CD4-positive, CD25-positive, alpha-beta regulatory T cell (primary cell): ENCODE measurements around the gene DNAAF2. TPM values are rescaled to one million over a fixed set of nuclear protein-coding genes. Genes with fewer than 3 reads are reported as not detected.

ENCODE experiments used
- ATAC-seq, 2 donors: fragments of 150-1000 bp; cut with Tn5 transposase; one replicate each; pipeline ENCODE4 v1.10.0; 2021; ENCODE audit warnings: low read depth in 2 of 2, moderate number of reproducible peaks in 2 of 2, moderate library complexity in 1 of 2
- DNase-seq, 3 donors: peaks; one replicate each; pipeline versions ENCODE4 v3.0.0 to v3.0.0-alpha.2; 2012 to 2022; ENCODE audit warnings: mixed read lengths in 1 of 3
- H3K27ac ChIP-seq: one replicate; pipeline ENCODE4 v1.7.0; 2013; ENCODE audit warnings: mild to moderate bottlenecking, low read length; ENCODE audit not compliant: insufficient read depth, poor library complexity, severe bottlenecking
- H3K27me3 ChIP-seq: one replicate; pipeline ENCODE4 v1.7.0; 2013; ENCODE audit warnings: low read length; ENCODE audit not compliant: control insufficient read depth, insufficient read depth
- H3K36me3 ChIP-seq: one replicate; pipeline ENCODE4 v1.7.0; 2013; ENCODE audit warnings: mild to moderate bottlenecking, low read length, moderate library complexity; ENCODE audit not compliant: control insufficient read depth, insufficient read depth
- H3K4me1 ChIP-seq: 2 replicates; pipeline ENCODE4 v1.7.0; 2013; ENCODE audit warnings: mild to moderate bottlenecking, low read length; ENCODE audit not compliant: insufficient read depth, control insufficient read depth, poor library complexity, severe bottlenecking
- H3K4me3 ChIP-seq: one replicate; pipeline ENCODE4 v1.7.0; 2013; ENCODE audit warnings: low read depth, mild to moderate bottlenecking, low read length, moderate library complexity
- H3K9me3 ChIP-seq, 2 experiments: 1 replicate in 1 of 2; 2 replicates in 1 of 2; pipeline ENCODE4 v1.7.0; 2013; ENCODE audit warnings: low read length in 2 of 2, mild to moderate bottlenecking in 1 of 2, moderate library complexity in 1 of 2; ENCODE audit not compliant: control insufficient read depth in 2 of 2
- H3K27ac Mint-ChIP-seq, 3 donors: one replicate each; pipeline ENCODE4 v1.8.0; 2020 to 2022; ENCODE audit warnings: mild to moderate bottlenecking in 3 of 3, mixed read lengths in 3 of 3, moderate library complexity in 2 of 3
- H3K27me3 Mint-ChIP-seq: one replicate; pipeline ENCODE4 v1.8.0; 2022; ENCODE audit warnings: mild to moderate bottlenecking, mixed read lengths
- H3K36me3 Mint-ChIP-seq: one replicate; pipeline ENCODE4 v1.8.0; 2020; ENCODE audit warnings: mixed read lengths
- H3K4me1 Mint-ChIP-seq, 4 donors: one replicate each; pipeline ENCODE4 v1.8.0; 2020 to 2022; ENCODE audit warnings: mixed read lengths in 4 of 4, mild to moderate bottlenecking in 1 of 4
- H3K4me3 Mint-ChIP-seq, 4 donors: one replicate each; pipeline ENCODE4 v1.8.0; 2020 to 2022; ENCODE audit warnings: mild to moderate bottlenecking in 4 of 4, mixed read lengths in 4 of 4, moderate library complexity in 3 of 4
- H3K9me3 Mint-ChIP-seq, 7 donors: one replicate each; pipeline ENCODE4 v1.8.0; 2020 to 2022; ENCODE audit warnings: mixed read lengths in 7 of 7, mild to moderate bottlenecking in 3 of 7, moderate library complexity in 2 of 7
- polyA plus RNA-seq, 4 donors: library from polyadenylated mRNA; unstranded; fragments of 300-500 nt; fragmentation: Illumina TruSeq; gene quantifications; one replicate each; pipeline ENCODE4 v1.2.3, GENCODE V29; 2021
- total RNA-seq: library from RNA; stranded (reverse); gene quantifications from one replicate; pipeline ENCODE4 v1.2.3, GENCODE V29; 2022

Gene DNAAF2
- total and polyA plus RNA-seq, 5 donors from 2014 or later = 9.5 to 24.6 (median 18.9) TPM

DNA sequence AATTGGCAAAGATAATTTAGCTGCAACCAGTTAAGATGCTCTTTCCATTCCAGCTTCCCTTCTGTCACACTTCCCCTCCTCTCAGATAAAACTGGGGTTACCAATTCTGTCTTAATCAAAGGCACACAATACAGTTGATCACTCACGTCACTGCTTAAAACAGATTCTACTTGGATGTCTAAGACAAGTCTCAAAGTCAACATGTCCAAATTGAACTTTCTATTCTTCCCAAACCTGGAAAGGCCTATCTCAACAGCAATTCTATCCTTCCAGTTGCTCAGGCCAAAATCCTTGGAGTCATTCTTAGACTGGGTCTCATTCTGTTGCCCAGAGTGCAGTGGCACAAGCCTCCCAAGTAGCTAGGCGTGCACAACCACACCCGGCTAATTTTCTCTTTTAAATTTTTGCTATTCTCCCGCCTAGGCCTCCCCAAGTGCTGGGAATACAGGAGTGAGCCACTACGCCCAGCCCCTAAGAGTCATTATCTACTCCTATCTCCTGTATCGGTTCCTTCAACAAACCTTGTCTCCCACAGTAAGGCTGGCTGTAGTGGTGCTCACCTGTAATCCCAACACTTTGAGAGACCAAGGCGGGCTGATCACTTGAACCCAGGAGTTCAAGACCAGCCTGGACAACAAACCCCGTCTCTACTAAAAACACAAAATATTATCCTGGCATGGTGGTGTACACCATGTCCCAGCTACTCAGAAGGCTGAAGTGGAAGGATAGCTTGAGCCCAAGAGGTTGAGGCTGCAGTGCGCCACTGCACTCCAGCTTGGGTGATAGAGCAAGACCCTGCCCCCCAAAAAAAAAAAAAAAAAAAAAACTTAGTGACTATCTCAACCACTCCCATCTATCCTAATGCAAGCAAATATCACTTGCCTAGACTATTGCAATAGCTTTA lies 53.6 kb downstream of the DNAAF2 start:
- ATAC-seq (no peak), DNase-seq (no peak)
- peak overlapping the region in 2 of 4 donors; percentile 33 to 94 for H3K4me3 Mint-ChIP-seq
- peaks cover 0 to 5% (median 0%) of the 10 kb centered on the region in 7 donors for H3K9me3 Mint-ChIP-seq
- peaks cover 6% of the 10 kb centered on the region for H3K27me3 Mint-ChIP-seq
- H3K36me3 Mint-ChIP-seq = peaks cover 52% of the 10 kb centered on the region
- H3K27ac Mint-ChIP-seq = peak overlapping the region; percentile 28 to 86 (median 72)
- Histone ChIP-seq H3K27me3 (no peaks in the 10 kb centered on the region), H3K9me3 (no peaks in the 10 kb centered on the region), H3K4me3 (peak overlapping the region; percentile 29), H3K36me3 (peaks cover 39% of the 10 kb centered on the region), H3K4me1 (peaks cover 38% of the 10 kb centered on the region), H3K27ac (no peak overlapping the region)
- H3K4me1 Mint-ChIP-seq = peaks cover 35 to 75% (median 52%) of the 10 kb centered on the region in 4 donors

DNA sequence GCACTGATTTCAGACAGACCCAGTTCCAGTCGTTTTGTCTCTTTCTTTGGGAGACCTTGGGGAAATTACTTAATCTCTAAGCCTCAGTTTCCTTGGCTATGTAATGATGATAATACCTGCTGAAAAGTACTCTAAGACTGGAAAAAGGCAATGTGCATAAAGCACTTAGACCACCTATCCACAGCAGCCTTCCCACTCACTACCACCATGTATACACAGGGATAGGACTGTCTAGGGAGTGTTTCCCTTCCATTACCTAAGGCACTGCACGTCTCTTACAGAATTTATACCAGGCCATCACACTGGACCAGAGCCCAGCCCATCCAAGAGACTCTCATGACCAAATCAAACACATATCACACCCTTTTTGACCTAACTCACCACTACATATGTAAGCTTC lies 55.2 kb downstream of the DNAAF2 start:
- Histone ChIP-seq H3K9me3 (no peaks in the 10 kb centered on the region), H3K4me1 (peaks cover 38% of the 10 kb centered on the region), H3K36me3 (peaks cover 48% of the 10 kb centered on the region), H3K27ac (no peak overlapping the region), H3K27me3 (no peaks in the 10 kb centered on the region), H3K4me3 (no peak overlapping the region)
- no peak for DNase-seq
- Mint-ChIP-seq H3K27ac (peak overlapping the region; percentile 10 to 72 (median 33)), H3K27me3 (no peaks in the 10 kb centered on the region), H3K4me1 (peaks cover 25 to 65% (median 46%) of the 10 kb centered on the region in 4 donors), H3K9me3 (no peaks in the 10 kb centered on the region), H3K4me3 (peak overlapping the region in 2 of 4 donors; percentile 24 to 31), H3K36me3 (peaks cover 50% of the 10 kb centered on the region)
- ATAC-seq = no peak

DNA sequence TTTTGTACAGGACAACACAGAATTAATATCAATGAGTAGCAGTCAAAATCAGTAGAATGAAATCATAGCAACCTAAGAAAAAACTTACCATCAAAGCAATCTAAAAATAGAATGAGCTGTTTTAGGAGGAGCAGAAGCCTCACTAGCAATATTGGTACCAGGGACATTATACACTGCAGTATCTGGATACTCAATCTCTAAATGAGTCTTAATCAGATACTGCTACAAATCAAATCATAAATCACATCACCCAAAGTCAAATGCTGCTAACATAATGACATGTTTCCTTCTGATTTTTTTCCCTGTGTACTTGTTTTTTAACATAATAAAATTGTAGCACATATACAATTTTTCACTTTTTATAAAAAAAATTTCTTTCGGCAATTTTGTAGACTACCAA lies 56.9 kb downstream of the DNAAF2 start:
- Histone ChIP-seq H3K9me3 (no peaks in the 10 kb centered on the region), H3K27ac (no peak overlapping the region), H3K36me3 (peaks cover 33% of the 10 kb centered on the region), H3K4me3 (no peak overlapping the region), H3K4me1 (peaks cover 22% of the 10 kb centered on the region), H3K27me3 (no peaks in the 10 kb centered on the region)
- Mint-ChIP-seq H3K27ac (peak overlapping the region in 1 of 3 donors; percentile 70), H3K27me3 (no peaks in the 10 kb centered on the region), H3K4me1 (peaks cover 19 to 48% (median 36%) of the 10 kb centered on the region in 4 donors), H3K4me3 (no peak overlapping the region), H3K9me3 (peaks cover 0 to 1% (median 0%) of the 10 kb centered on the region in 7 donors), H3K36me3 (peaks cover 39% of the 10 kb centered on the region)
- ATAC-seq = no peak
- no peak for DNase-seq

Other genes with a start within 250 kb of the DNAAF2 start
- gene RPS29, start 48.9 kb downstream of the DNAAF2 start, total RNA-seq = 2,952 TPM
- gene RPS29, start 48.9 kb downstream of the DNAAF2 start, polyA plus RNA-seq = over 10,000 TPM in 2 of 4 donors, 1,000 to 10,000 TPM in 2; 7,004 to 11,285 (median 9,263) TPM
- gene LRR1, start 36.3 kb downstream of the DNAAF2 start, total RNA-seq = 11.2 TPM
- 10 to 100 TPM; 13.9 to 26.7 (median 20.3) TPM for gene LRR1, start 36.3 kb downstream of the DNAAF2 start, polyA plus RNA-seq
- gene RPL36AL, start 14.6 kb downstream of the DNAAF2 start, total RNA-seq = 240 TPM
- gene RPL36AL, start 14.6 kb downstream of the DNAAF2 start, polyA plus RNA-seq = 100 to 1,000 TPM; 632 to 774 (median 735) TPM
- 32.0 TPM for gene MGAT2, start 14.4 kb downstream of the DNAAF2 start, total RNA-seq
- 10 to 100 TPM; 34.6 to 43.7 (median 36.4) TPM for gene MGAT2, start 14.4 kb downstream of the DNAAF2 start, polyA plus RNA-seq
- gene POLE2, start 53.0 kb upstream of the DNAAF2 start, total RNA-seq = 1.6 TPM
- 1 to 10 TPM; 1.8 to 2.5 (median 2.3) TPM for gene POLE2, start 53.0 kb upstream of the DNAAF2 start, polyA plus RNA-seq
- 3.1 TPM for gene KLHDC1, start 57.9 kb upstream of the DNAAF2 start, total RNA-seq
- gene KLHDC1, start 57.9 kb upstream of the DNAAF2 start, polyA plus RNA-seq = 1 to 10 TPM; 1.2 to 3.9 (median 1.6) TPM
- 81.1 TPM for gene KLHDC2, start 132.9 kb upstream of the DNAAF2 start, total RNA-seq
- 100 to 1,000 TPM in 3 of 4 donors, 10 to 100 TPM in 1; 95.7 to 124 (median 117) TPM for gene KLHDC2, start 132.9 kb upstream of the DNAAF2 start, polyA plus RNA-seq
- gene NEMF, start 217.5 kb upstream of the DNAAF2 start, total RNA-seq = 79.6 TPM
- gene NEMF, start 217.5 kb upstream of the DNAAF2 start, polyA plus RNA-seq = 10 to 100 TPM; 32.6 to 40.5 (median 36.1) TPM